HG03045 (cell line): ENCODE results near the gene VMP1.
"Not testable (repeated sequence)": the region's sequence is repeated elsewhere in the genome, so short reads cannot be mapped to it uniquely, and the experiment has no call there.

Source experiments
- ATAC-seq: cut with Tn5 transposase; IDR thresholded peaks from one replicate; pipeline ENCODE4 v1.9.1; 2021; ENCODE audit warnings: mild to moderate bottlenecking, moderate library complexity; ENCODE audit not compliant: unreplicated experiment

Gene VMP1

GRCh38 chr17:59838052-59838916, 130.8 kb downstream of the VMP1 start:
- no peak for ATAC-seq

DNA sequence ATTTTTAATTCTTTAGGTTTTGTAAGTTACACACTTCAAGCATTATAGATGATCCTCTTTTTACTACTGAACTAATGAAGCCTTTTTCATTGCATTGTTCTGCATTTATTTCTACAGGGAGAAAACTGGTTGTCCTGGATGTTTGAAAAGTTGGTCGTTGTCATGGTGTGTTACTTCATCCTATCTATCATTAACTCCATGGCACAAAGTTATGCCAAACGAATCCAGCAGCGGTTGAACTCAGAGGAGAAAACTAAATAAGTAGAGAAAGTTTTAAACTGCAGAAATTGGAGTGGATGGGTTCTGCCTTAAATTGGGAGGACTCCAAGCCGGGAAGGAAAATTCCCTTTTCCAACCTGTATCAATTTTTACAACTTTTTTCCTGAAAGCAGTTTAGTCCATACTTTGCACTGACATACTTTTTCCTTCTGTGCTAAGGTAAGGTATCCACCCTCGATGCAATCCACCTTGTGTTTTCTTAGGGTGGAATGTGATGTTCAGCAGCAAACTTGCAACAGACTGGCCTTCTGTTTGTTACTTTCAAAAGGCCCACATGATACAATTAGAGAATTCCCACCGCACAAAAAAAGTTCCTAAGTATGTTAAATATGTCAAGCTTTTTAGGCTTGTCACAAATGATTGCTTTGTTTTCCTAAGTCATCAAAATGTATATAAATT, 132.3 kb downstream of the VMP1 start:
- no peak for ATAC-seq

GRCh38 chr17:59840329-59841090, 133.1 kb downstream of the VMP1 start:
- no peak for ATAC-seq

DNA sequence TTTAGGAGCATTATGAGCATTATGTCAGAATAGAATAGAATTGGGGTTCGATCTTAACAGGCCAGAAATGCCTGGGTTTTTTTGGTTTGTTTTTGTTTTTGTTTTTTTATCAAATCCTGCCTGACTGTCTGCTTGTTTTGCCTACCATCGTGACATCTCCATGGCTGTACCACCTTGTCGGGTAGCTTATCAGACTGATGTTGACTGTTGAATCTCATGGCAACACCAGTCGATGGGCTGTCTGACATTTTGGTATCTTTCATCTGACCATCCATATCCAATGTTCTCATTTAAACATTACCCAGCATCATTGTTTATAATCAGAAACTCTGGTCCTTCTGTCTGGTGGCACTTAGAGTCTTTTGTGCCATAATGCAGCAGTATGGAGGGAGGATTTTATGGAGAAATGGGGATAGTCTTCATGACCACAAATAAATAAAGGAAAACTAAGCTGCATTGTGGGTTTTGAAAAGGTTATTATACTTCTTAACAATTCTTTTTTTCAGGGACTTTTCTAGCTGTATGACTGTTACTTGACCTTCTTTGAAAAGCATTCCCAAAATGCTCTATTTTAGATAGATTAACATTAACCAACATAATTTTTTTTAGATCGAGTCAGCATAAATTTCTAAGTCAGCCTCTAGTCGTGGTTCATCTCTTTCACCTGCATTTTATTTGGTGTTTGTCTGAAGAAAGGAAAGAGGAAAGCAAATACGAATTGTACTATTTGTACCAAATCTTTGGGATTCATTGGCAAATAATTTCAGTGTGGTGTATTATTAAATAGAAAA, 133.8 kb downstream of the VMP1 start:
- ATAC-seq: not testable (repeated sequence)

- ATAC-seq: not testable (repeated sequence)
Measured at GRCh38 chr17:59841882-59842263, 134.4 kb downstream of the VMP1 start.

GRCh38 chr17:59842901-59843652, 135.6 kb downstream of the VMP1 start:
- ATAC-seq: no peak

DNA sequence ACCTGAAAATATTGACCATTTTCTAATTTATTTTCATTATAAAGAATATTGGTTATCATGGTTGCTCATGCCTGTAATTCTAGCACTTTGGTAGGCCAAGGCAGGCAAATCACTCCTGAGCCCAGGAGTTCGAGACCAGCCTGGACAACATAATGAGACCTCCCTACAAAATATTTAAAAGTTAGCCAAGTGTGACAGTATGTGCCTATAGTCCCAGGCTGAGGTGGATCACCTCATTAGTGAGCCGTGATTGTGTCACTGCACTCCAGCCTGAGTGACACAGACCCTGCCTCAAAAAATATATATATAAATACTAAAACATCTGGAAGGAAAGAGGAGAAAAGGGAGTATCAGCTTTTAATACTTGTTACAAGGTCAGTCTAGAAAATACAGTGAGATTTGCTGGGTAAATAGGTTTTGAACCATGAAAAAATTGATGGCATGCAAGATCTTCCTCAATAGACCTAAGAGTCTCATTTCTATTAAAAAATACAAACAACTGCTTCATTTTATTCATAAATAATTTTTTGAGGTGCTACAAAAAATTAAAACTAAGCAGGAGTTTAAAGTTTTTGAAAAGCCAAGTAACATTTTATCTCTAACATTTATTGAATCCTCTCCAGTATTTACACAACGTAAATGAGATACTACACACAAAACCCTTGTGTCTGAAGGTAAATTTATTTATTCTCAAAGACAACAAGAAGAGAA, 137.6 kb downstream of the VMP1 start:
- no peak for ATAC-seq

- no peak for ATAC-seq
Measured at GRCh38 chr17:59845595-59846393, 138.3 kb downstream of the VMP1 start.

DNA sequence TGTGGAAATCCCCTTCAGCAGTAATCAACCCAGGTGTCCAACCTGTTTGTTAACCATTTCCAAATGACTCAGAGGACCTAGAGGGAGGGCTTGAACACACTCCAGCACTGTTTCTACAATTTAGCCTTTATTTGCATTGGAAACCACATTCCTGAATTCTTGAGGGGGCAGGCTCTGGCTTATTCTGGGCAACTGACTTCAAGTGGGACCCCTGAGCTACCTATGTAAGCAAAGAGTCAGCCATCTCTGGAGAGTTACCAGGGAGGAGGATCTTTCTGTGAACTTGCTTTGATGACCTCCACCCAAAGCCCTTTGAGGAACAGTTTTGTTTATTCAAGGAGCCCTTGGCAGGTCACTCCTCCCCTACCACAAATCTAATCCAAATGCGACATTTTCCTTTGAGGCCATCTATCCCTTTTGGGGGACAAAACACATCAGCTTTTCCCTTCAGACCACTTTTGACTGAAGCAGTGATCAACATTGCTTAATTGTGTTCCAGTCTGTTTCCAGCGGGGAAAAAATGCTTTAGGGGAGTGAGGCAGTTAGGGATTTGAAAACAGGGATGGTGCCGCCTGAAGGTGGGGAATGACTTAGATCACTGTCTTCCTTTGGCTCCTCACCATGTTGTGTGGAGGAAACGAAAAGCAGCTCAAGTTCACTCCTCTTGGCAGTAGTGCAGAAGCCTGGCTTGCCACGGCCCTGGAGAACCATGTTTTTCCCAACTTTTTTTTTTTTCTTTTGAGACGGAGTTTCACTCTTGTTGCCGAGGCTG, 139.1 kb downstream of the VMP1 start:
- ATAC-seq: peak; percentile 38

GRCh38 chr17:59848385-59848668, 140.9 kb downstream of the VMP1 start:
- ATAC-seq: no peak

DNA sequence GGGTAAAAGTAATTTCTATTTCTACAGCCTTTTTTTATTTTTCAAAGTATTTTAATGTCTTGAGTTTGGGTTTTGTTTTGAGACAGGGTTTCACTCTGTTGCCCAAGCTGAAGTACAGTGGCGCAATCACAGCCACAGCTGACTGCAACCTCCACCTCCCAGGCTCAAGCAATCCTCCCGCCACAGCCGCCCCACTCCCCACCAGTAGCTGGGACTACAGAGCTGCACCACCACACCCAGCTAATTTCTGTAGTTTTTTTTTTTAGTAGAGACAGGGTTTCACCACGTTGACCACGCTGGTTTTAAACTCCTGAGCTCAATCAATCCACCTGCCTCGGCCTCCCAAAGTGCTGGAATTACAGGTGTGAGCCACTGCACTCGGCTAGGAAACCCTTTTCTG, 141.3 kb downstream of the VMP1 start:
- ATAC-seq: peak; percentile 48

GRCh38 chr17:59850311-59850710, 142.9 kb downstream of the VMP1 start:
- not testable (repeated sequence) for ATAC-seq

DNA sequence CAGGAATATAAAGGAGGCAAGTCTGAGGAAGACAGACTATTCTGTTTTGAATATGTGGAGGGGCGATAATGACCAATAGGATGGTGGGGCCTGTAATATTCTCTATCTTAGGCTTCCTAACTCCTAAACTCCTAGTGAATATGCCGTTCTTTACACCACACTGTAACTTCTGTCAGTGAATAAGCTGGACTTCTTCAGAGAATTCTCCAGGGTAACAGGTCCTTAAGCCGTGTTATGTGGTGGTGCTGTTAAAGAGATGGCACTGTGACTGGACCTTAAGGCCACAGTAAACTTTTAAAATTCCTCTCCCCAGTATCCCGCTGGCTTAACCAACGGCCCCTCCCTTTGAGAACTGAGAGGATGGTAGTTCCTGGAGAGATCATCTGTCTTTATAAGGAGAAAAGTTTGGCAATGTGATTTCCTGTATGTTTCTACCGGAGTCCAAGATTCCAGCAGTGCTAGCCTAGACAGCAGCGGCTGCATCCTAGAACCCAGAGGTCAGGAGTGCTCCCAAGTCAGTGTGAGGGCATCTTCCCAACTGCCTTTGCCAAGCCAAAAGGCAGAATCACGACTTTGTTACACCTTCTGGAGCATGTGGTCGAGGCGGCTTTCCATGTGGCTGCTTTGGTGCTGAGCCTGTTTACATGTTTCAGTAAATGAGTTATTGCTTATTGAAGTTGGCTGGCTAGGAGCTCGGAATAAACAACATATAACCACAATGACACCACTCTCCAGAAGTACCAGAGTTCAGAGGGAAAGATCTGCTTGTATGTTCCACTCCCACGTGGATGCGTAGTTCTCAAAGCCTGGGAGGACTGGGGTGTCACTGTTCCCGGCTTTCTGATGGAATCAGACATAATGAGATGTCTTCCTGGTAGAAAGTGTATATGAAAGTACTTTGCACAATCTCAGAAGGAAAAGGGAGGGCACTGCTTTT, 144.3 kb downstream of the VMP1 start:
- no peak for ATAC-seq

- ATAC-seq: not testable (repeated sequence)
Measured at GRCh38 chr17:59852847-59853167, 145.4 kb downstream of the VMP1 start.

DNA sequence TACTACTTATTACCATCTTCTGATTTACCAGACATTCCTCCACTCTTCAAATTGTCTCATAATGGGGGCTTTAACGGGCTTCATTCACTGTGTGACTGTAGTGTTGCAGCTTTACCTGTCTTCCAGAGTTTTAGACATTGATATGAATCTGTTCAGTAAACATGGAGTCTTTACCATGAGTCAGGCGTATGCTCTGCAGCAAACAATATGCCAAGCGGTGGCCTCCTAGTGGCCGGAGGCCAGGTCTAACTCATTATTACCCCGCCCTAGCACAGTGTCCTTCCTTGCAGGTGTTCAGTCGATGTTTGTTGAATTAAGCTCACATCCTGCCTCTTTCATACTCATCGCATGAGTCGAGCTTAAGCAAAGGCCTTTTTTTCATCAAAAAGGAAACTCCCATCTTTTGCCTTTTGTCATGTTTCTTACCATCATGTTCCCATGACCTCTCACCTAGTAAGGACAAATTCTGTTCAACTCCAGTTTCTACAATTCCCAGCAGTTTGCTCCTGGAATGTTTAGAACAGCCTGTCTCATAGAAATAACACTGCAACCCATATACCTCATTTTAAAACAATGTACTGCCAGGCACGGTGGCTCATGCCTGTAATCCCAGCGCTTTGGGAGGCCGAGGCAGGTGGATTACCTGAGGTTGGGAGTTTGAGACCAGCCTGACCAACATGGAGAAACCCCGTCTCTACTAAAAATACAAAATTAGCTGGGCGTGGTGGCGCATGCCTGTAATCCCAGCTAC, 145.9 kb downstream of the VMP1 start:
- ATAC-seq: no peak
